ENCODE measurements around the gene MAGEA4.

MAGEA4 gene

DNA sequence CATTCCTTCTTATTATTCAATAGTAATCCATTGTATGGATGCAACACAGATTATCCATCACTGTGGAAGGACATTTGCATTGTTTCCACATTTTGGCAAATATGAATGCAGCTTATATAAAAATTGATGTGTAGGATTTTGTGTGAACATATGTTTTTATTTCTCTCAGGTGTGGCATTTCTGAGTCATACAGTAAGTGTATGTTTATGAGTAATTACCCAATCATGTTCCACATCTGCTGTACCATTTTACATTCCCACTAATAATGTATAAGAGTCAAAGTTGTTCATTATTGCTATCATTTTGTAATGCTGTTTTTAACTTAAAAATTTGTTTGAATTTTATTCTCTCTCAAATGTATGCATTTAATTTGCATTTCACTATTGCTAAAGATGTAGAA lies 25.5 kb downstream of the MAGEA4 start:
- Histone ChIP-seq H3K9ac (ENCODE audit: low read length) (no peak overlapping the region), H3K27me3 (ENCODE audit: insufficient read depth, low read length) (no peaks in the 10 kb centered on the region), H4K20me1 (ENCODE audit: insufficient read depth, low read length) (no peaks in the 10 kb centered on the region), H3K27ac (ENCODE audit: low read depth, low read length, poor library complexity, severe bottlenecking) (no peak overlapping the region), H3K9me2 (ENCODE audit: low read depth, low read length) (no peaks in the 10 kb centered on the region), H3K36me3 (ENCODE audit: insufficient read depth, low read length) (no peaks in the 10 kb centered on the region), H3K4me3 (ENCODE audit: low read depth, low read length, poor library complexity, severe bottlenecking) (no peak overlapping the region), H3K4me2 (ENCODE audit: low read length) (no peak overlapping the region), H3K4me1 (ENCODE audit: insufficient read depth, low read length, severe bottlenecking) (no peaks in the 10 kb centered on the region), H3F3A (ENCODE audit: insufficient read depth, low read length) (no peaks in the 10 kb centered on the region), H2AFZ (ENCODE audit: low read length) (no peak overlapping the region), H3K9me3 (ENCODE audit: low read length) (no peaks in the 10 kb centered on the region), H3K79me2 (ENCODE audit: insufficient read depth, low read length) (no peaks in the 10 kb centered on the region)
- TF ChIP-seq, protein P1, sequence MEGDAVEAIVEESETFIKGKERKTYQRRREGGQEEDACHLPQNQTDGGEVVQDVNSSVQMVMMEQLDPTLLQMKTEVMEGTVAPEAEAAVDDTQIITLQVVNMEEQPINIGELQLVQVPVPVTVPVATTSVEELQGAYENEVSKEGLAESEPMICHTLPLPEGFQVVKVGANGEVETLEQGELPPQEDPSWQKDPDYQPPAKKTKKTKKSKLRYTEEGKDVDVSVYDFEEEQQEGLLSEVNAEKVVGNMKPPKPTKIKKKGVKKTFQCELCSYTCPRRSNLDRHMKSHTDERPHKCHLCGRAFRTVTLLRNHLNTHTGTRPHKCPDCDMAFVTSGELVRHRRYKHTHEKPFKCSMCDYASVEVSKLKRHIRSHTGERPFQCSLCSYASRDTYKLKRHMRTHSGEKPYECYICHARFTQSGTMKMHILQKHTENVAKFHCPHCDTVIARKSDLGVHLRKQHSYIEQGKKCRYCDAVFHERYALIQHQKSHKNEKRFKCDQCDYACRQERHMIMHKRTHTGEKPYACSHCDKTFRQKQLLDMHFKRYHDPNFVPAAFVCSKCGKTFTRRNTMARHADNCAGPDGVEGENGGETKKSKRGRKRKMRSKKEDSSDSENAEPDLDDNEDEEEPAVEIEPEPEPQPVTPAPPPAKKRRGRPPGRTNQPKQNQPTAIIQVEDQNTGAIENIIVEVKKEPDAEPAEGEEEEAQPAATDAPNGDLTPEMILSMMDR (IDR thresholded peaks at IDR 0.05; ENCODE audit: low read length) = no peak
- TF ChIP-seq EZH2 (IDR thresholded peaks at IDR 0.05; ENCODE audit: borderline replicate concordance, low read length) = no peak

DNA sequence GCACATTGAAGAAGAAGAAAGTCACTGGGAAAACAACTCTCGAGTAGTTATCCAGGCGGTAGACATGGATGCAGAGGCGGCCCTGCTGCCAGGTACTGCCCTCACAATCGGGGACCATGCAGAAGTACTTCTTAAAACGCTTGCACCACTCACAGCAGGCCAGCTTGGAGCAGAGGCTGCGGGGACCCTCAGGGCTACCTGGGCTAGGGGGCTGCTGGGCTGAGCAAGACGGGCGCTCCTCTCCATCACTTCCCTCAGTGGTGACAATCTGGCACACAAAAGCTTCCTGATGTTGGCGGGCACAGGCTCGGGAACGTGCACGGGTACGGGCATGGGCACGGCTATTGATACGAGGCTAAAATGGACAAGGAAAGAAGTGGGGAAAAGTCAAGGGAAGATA lies 42.0 kb downstream of the MAGEA4 start:
- Histone ChIP-seq H3K79me2 (ENCODE audit: insufficient read depth, low read length) (no peaks in the 10 kb centered on the region), H3F3A (ENCODE audit: insufficient read depth, low read length) (no peaks in the 10 kb centered on the region), H3K27me3 (ENCODE audit: insufficient read depth, low read length) (no peaks in the 10 kb centered on the region), H2AFZ (ENCODE audit: low read length) (no peak overlapping the region), H3K9ac (ENCODE audit: low read length) (no peak overlapping the region), H4K20me1 (ENCODE audit: insufficient read depth, low read length) (no peaks in the 10 kb centered on the region), H3K9me2 (ENCODE audit: low read depth, low read length) (no peaks in the 10 kb centered on the region), H3K9me3 (ENCODE audit: low read length) (no peaks in the 10 kb centered on the region), H3K4me1 (ENCODE audit: insufficient read depth, low read length, severe bottlenecking) (no peaks in the 10 kb centered on the region), H3K27ac (ENCODE audit: low read depth, low read length, poor library complexity, severe bottlenecking) (no peak overlapping the region), H3K4me2 (ENCODE audit: low read length) (no peak overlapping the region), H3K36me3 (ENCODE audit: insufficient read depth, low read length) (no peaks in the 10 kb centered on the region), H3K4me3 (ENCODE audit: low read depth, low read length, poor library complexity, severe bottlenecking) (no peak overlapping the region)
- TF ChIP-seq, protein P1 (IDR thresholded peaks at IDR 0.05; ENCODE audit: low read length) = no peak
- no peak for TF ChIP-seq EZH2 (IDR thresholded peaks at IDR 0.05; ENCODE audit: borderline replicate concordance, low read length)

DNA sequence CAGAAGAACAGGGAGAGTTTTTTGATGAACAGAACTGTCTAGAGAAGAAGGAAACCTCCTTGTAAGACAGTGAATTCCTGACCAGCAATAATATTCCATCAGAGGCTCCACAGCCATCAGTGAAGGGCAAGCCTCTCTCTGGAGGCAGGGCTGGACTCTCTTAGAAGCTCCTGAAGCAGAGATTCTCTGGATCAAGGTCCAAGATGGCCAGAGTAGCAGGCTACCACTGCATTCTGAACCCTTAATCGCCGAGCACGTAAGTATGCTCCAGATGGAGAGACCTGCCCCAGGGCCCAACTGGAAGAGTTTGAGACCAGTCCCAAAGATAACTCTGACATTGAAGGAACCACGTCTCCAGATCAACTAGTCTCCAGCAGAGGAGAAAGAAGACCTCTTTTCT lies 45.4 kb downstream of the MAGEA4 start:
- Histone ChIP-seq H4K20me1 (ENCODE audit: insufficient read depth, low read length) (no peaks in the 10 kb centered on the region), H3K9ac (ENCODE audit: low read length) (no peak overlapping the region), H3K36me3 (ENCODE audit: insufficient read depth, low read length) (no peaks in the 10 kb centered on the region), H3K4me1 (ENCODE audit: insufficient read depth, low read length, severe bottlenecking) (no peaks in the 10 kb centered on the region), H3K79me2 (ENCODE audit: insufficient read depth, low read length) (no peaks in the 10 kb centered on the region), H3K27ac (ENCODE audit: low read depth, low read length, poor library complexity, severe bottlenecking) (no peak overlapping the region), H3K9me3 (ENCODE audit: low read length) (no peaks in the 10 kb centered on the region), H3K27me3 (ENCODE audit: insufficient read depth, low read length) (no peaks in the 10 kb centered on the region), H3F3A (ENCODE audit: insufficient read depth, low read length) (no peaks in the 10 kb centered on the region), H3K4me2 (ENCODE audit: low read length) (no peak overlapping the region), H3K9me2 (ENCODE audit: low read depth, low read length) (no peaks in the 10 kb centered on the region), H2AFZ (ENCODE audit: low read length) (no peak overlapping the region), H3K4me3 (ENCODE audit: low read depth, low read length, poor library complexity, severe bottlenecking) (no peak overlapping the region)
- TF ChIP-seq, protein P1 (IDR thresholded peaks at IDR 0.05; ENCODE audit: low read length) = no peak
- TF ChIP-seq EZH2 (IDR thresholded peaks at IDR 0.05; ENCODE audit: borderline replicate concordance, low read length) = no peak

Measured in OCI-LY1 (cell line).